HG03571 (cell line): ENCODE data around the gene PLK3.
A peak's percentile ranks its signal among the peaks of the same experiment; 100 is the strongest.
"Not testable (repeated sequence)": the region's sequence is repeated elsewhere in the genome, so short reads cannot be mapped to it uniquely, and the experiment has no call there.

Experiments
- ATAC-seq: cut with Tn5 transposase; IDR thresholded peaks from one replicate; pipeline ENCODE4 v1.9.1; 2021; ENCODE audit not compliant: unreplicated experiment

The PLK3 gene

DNA sequence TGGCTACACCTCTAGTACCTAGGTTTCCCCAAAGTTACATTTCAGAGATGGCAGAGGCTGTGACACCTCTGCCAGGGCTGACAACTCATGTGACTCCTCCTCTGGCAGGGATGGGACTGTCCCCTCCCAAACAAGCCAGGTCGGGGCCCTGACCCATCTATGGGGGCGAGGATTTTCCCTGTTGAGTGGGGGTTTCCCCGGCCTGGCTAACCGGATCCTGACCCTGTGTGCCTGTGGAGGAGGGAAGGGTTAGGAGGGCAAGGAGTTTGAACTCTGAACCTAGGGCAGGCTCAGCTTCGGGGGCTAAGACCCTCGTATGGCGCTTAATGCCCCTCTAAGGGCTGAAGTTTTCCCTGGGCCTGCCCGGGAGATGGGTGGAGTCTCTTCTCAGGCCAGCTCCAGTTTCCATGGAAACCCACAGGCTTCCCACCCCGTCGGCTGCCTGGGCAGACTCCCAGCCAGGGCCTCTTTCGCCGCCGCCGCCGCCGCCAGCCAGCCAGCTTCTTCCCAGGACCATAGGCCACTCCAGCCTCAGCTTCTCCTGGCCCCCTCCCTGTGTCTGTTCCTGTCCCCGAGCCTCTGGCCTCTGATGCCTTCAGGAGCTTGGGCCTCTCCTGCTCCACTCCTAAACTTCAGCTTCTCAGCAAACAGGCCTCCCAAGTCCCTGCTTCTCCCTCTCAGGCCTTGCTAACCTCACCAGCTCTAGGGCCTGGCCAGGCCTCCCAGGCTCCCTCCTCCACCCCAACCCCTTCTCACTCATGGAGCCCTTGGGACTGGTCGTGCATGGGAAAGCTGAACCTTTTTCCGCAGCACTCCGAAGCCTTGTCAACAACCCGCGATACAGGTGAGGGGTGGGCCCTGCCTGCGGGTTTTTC, 8.1 kb downstream of the PLK3 start, which contains the start of gene BTBD19:
Gene BTBD19 (plus strand): TSS at position 461 of the 875 bp plus-strand sequence. CDS start 298 bp downstream, at position 759.
- ATAC-seq: no peak

DNA sequence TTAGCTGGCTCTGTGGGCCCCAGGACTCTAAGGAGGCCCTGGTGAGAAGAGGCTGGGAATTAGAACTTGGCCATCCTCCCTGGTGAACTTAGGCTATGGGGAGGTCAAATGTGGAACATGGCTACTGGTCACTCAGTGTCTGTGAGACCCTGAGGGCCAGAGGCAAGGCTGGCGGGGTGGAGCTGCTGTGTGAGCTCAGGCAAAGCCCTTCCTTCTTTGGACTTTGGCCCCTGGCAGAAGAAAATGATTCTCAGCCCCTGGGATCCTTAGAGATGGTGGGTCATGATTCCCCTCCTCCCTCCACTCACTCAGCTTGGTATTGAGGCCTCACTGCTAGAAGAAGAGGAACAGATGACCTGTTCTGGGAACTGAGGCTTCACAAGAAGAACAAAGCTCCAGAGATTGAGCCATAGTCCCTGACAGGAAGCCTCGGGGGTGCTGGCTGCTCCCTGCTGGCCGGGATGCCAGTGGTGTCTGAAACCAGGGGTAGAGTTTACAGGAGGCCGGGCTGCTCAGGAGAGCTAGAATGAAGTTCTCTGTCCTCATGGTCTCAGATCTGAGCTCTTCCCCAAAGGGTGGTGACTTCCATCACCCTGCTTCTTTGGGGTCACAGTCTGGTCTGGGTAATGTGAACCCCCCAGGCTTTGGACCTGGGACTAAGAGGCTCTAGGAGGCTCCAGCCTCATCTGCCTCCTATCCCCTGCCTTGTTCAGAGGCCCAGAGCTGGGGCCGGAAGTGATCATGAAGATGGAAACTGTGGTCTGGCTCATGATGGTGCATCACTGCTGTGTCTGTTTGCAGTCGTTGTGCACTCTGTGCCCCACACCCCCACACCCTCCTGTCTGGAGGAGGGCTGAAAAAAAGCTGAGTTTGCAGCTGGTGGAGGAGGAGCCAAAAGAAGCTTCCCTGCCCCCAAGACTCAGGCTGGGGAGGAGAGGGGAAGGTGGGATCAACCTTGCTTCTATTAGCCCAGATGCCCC, 9.1 kb downstream of the PLK3 start:
- ATAC-seq: no peak

DNA sequence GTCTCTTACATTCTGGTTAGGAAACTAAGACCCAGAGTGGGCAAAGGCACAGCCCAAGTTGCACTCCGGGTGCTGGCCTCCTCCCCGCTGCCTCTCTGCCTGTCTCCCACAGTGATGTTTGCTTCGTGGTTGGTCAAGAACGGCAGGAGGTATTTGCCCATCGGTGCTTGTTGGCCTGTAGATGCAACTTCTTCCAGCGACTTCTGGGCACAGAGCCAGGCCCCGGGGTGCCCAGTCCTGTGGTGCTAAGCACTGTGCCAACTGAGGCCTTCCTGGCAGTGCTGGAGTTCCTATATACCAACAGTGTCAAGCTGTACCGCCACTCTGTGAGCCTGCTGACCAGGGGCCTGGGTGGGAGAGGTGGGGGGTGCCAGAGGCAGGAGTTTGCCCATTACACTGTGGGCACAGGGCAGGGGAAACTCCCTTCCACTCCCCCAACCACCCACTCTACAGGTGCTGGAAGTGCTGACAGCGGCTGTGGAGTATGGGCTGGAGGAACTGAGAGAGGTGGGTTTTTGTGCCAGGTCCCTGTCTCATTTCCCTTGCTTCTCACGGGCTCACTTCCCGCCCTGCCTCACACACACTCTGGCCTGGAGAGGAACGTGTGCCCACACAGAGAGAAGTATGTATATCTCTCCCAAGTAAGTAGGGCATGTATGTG, 10.1 kb downstream of the PLK3 start:
- ATAC-seq: no peak

DNA sequence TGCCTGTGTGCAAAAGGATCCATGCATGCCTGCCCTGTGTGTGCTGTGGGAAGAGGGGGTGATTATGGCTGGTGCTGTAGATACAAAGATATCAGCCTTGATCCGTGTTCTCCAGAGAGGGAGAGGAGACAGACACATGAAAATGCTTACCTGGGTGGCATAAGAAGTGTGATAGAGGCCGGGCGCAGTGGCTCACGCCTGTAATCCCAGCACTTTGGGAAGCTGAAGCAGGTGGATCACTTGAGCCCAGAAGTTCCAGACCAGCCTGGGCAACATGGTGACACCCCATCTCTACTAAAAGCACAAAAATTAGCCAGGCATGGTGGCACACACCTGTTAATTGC, 10.6 kb downstream of the PLK3 start:
- ATAC-seq: not testable (repeated sequence)

DNA sequence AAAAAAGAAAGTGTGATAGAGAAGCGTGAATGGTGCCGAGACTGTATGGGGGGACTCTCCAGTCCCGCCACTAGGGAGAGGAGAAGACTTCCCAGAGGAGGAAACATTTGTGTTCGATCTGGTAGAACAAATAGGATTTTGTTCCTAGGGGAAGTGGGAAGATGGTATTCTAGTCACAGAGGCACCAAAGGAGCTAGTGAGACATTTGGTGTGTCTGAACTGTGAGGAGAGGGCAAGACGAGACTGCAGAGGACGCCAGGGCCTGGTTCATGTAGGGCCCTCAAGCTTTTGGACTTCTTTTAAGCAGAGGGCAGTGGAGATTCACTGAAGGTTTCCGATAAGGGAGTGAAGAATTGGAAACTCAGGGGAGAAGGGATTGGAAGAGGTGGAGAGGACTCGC, 11.1 kb downstream of the PLK3 start:
- no peak for ATAC-seq

DNA sequence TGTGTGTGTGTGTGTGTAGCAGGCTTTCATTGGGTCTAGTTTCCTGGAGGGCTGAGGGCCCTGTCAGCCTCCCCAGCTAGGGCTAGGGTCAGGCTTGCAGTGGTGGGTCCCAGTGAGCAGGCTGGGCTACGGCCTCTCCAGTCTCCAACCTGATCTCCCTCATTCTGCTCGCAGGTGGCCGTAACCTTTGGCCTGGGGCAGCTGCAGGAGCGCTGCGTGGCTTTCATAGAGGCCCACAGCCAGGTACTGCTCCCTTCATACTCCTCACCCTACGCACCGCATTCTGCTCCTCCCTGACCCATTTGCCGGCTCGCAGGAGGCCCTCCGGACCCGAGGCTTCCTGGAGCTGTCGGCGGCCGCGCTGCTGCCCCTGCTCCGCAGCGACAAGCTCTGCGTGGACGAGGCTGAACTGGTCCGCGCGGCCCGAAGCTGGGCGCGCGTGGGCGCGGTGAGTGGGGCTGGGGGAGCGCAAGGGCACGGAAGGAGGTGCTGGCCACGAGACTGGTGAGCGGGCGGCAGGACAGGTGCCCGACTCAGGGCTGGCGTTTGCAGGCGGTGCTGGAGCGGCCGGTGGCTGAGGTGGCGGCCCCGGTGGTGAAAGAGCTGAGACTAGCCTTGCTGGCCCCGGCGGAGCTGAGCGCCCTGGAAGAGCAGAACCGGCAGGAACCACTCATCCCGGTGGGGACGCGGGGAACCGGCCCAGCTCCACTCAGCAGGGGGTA, 12.8 kb downstream of the PLK3 start:
- ATAC-seq: no peak

DNA sequence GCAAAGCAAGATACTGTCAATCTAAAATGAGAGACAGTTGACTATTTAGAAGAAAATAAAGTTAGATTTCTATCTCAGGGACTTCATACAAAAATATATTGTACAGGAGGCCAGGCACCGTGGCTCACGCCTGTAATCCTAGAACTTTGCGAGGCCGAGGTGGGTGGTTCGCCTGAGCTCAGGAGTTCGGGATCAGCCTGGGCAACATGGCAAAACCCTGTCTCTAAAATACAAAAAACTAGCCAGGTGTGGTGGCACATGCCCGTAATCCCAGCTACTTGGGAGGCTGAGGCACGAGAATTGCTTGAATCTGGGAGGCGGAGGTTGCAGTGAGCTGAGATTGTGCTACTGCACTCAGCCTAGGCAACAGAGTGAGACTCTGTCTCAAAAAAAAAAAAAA, 15.7 kb downstream of the PLK3 start:
- ATAC-seq: not testable (repeated sequence)

DNA sequence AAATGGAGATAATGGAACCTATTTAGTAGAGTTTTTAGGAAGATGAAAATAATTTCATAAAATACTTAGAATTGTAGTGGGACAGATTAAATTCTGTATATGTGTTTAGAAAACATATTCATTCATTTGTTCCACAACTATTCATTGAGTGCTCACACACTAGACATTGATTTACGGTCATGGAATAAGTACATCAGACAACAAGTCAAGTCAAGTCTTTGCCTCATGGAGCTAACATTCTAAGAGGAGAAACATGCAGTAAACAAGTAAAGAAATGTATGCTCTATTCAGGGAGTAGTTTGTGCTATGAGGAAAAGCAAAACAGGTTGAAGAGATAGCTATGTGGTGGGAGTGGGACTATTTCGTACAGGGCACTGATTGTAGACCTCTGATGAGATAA, 17.1 kb downstream of the PLK3 start:
- ATAC-seq: no peak

DNA sequence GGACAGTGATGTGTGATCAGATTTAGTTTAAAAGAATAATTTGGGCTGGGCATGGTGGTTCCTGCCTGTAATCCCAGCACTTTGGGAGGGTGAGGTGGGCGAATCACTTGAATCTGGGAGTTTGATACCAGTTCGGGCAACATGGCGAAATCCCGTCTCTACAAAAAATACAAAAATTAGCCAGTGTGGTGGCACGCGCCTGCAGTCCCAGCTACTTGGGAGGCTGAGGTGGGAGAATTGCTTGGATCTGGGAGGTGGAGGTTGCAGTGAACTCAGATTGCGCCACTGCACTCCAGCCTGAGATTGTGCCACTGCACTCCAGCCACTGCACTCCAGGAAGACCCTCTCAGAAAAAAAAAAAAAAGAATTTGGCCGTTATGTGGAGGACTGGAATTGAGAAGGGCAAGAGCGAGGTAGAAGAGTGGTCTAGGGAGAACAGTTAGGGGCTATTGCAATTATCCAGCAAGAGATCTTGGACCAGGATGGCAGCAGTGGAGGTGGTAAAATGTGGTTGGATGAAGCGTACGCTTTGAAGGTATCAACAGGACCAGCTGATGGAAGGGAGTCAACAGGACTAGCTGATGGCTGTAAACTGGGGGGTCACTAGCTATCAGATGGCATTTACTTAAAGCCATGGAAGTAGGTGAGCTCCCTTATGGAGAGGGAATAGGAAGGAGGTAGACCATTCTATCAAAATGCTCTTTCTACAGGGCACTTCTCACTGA, 17.8 kb downstream of the PLK3 start:
- ATAC-seq: no peak

DNA sequence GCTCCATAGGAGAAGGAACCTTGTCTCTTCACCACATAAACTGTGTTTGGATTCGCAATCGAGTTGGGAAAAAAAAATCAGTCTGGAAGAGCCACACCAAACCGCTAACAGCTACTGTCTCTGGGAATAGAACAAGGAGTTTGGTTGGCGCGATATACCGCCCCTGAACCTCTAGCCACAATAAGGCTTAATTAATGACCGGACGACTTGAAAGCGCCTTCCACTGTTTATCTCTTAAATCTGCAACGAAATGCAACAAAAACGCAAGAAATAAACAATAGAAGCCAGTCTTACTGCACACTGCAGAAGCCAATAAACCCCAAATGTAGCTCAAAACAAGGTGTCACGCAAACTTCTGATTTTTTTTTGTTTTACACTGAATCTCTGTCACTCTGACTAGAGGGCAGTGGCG, 19.0 kb downstream of the PLK3 start:
- ATAC-seq: no peak

DNA sequence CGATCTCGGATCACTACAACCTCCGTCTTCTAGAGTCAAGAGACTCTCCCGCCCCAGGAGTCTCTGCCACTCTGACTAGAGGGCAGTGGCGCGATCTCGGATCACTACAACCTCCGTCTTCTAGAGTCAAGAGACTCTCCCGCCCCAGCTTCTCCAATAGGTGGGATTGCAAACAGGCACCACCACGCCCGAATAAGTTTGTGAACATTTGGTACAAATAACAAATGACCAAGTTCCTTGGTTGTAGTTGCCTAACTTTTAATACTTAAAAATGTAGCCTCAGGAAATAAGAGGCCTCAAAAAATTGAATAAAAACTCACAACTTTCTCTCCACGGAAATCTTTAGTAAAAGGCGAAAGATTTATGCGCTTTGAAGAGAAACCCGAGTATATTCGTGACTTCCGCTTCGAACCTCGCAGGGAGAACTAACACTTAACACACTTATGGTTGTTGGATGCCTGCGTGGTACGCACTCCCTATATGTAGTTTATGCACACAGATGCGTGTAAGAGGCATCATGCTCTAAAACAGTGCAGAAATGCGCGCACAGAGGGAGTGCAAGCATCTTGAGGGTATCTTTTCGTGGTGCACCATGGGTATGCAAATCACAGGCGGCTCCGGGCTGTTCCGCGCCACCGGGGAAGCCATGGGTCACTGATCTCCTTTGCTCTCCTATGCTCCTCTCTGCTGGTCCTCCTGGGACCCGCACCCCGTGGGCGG, 19.6 kb downstream of the PLK3 start:
- peak; percentile 75 for ATAC-seq

DNA sequence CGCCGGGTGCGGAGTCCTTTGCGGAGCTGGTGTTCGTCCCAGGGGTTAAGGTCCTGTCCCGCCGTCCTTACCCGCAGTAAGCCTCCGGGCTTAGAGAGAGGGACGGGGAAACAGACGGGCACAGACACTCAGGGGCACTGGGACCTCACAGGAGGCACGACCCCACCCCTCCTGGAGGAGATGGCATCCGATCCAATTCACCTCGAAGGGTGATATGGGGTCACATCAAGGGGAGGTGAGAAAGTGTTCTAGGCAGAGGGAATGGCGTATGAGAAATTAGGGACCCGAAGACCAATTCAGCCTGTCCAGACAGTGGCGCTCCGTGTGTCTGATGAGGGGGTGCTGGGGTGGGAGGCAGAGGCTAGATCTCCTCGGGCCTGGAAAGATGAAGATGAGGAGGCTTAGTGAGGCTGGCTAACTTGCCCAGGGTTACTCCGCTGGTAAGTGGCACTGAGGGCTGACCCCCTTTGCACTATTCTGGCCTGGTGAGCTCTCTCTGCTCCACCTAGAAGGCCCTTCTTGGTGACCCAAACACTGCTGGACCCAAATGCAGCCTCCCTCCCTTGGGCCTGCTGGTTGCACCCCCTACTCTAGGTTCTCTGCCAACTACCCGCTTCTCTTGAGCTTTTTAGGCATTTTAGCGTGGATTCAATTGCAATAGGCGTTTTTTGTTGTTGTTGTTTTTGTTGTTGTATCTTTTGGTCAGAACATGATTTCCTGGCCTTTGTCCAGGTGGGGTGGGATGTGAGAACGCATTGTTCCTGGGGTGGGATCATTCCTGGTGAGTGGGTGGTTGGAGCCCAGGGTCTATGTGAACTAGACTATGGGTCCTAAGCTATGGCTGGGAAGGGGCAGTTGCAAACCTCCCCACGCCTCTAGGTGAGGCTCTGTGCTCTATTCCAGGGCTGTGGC, 20.4 kb downstream of the PLK3 start:
- no peak for ATAC-seq

DNA sequence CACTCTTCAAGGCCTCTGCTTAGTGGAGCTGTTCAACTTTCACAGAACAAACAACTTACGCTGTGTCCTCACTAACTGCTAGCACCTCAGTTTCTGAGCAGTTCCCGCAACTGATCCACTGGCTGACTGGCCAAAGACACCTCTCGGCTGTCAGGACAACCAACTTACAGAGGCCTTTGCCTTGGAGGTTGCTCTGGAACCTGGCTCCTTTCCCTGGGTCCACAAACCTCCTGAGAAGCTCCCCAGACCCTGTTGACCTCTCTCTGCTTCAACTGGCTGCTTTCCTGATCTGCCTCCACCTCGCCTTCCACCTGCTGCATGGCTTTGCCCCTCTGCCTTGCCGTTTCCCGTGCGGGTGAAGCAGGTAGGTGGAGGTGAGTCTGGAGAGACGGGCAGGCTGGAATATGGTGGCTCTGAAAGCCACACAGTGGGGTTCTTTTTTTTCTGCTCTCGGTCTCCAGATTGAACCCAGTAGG, 21.1 kb downstream of the PLK3 start:
- no peak for ATAC-seq

DNA sequence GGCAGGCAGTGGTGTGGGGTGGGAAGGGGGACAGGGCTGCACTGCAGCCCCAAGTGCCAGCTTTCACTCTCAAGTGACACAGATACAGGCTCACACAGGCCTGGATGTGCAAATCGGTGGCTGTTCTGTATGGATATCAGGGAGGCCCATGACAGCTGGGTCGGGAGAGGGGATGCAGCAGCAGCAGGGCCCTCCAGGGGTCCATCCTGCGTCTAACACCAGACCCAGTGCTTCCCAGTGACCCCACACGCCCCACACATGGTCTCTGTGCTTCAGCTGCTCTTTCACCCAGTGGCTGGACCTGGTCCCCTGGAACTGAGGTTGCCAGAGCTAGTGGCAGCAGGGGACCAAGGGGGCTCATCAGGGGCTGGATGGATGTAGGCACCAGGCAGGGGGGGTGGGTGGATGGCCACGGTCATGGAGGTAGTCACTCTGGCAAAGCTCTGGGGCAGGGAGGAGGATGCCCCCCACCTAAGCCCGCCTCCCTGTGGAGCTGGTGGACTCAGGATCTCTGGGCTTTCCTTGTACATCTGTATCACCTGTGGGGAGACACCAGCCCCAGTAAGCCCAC, 22.0 kb downstream of the PLK3 start:
- ATAC-seq: no peak

DNA sequence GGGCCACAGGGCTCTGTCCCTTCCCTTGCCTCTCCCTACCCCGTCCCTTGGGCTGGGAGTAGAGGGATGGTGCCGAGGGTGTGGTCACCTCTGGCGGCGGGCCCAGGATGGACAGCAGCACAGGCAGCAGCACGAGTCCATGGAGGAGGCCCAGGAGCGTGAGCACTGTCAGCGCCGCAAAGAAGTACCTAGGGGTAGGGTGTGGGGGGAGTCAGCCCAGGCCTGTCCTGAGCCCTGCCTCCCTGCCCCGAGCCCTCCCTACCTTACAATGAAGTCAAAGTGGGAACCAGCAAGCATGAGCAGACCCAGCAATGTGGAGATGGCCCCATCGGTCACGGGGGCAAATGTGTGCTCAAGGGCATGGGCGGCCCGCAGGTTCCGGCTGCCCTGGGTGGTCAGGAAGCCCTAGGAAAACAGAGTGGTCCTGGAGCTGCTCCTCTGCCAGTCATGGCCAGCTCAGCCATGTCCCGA, 22.8 kb downstream of the PLK3 start:
- ATAC-seq: no peak

DNA sequence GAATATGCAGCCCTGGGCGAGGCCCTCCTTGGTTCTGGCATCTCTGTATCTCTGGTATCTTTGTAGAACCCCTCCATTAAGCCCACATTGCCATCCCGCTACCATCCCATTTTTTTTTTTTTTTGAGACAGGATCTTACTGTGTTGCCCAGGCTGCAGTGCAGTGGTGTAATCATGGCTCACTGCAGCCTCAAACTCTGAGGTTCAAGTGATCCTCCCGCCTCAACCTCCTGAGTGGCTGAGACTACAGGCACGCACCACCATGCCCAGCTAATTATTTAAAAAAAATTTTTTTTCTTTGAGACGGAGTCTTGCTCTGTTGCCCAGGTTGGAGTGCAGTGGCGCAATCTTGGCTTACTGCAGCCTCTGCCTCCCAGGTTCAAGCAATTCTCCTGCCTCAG, 24.2 kb downstream of the PLK3 start:
- not testable (repeated sequence) for ATAC-seq

DNA sequence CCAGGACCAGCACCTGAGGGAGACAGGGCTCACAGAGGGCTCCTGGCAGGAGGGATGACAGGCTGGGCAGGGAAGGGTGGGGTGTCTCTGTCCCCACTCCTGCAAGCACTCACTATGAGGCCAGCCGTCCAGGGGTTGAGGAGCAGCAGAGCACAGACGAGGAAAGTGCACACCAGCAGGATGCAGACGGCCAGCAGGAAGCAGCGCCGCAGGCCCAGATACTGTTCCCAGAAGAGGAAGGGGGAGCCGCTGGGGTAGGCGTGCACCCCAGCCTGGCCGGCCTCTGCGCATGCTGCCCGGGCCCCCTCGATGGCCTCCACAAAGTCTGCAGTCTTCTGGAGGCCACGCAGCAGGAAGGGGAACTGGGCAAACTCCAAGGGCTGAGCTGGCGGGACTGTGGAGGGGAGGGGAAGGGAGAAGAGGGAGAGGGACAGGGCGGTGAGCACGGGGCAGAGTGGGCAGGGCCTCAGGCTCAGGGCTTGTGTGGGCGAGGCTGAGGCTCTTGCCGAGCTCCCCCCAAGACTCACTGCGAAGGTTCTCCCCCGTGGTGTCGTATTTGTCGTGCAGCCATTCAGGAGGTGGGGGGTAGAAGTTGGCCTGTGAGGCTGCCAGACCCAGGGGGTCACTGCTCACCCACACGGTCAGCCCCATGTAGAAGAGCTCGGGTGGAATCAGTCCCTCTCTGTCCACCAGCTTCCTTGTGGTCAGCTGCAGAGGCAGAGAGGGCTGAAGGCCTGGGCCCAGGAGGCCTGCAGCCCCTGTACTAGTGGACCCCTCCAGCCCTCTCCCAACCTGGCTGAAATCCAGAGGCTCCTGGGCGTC, 26.4 kb downstream of the PLK3 start:
- ATAC-seq: no peak
